HG03196 (cell line): Measurements from ENCODE around the gene TWIST2.

Experiments used
- ATAC-seq: cut with Tn5 transposase; IDR thresholded peaks from one replicate; pipeline ENCODE4 v1.9.1; 2021; ENCODE audit not compliant: unreplicated experiment

The TWIST2 gene

GRCh38 chr2:238903141-238903540, 55.3 kb downstream of the TWIST2 start:
- no peak for ATAC-seq

- no peak for ATAC-seq
Observed at GRCh38 chr2:238904177-238904576, 56.3 kb downstream of the TWIST2 start.

GRCh38 chr2:238904716-238905115, 56.8 kb downstream of the TWIST2 start:
- ATAC-seq = no peak

GRCh38 chr2:238905224-238905623, 57.3 kb downstream of the TWIST2 start:
- no peak for ATAC-seq

- no peak for ATAC-seq
Observed at GRCh38 chr2:238905644-238906043, 57.8 kb downstream of the TWIST2 start.

- no peak for ATAC-seq
Observed at GRCh38 chr2:238906254-238906935, 58.5 kb downstream of the TWIST2 start.

- no peak for ATAC-seq
Observed at GRCh38 chr2:238906936-238907716, 59.2 kb downstream of the TWIST2 start.

- ATAC-seq = no peak
Observed at GRCh38 chr2:238907717-238908173, 59.9 kb downstream of the TWIST2 start.

- ATAC-seq = no peak
Observed at GRCh38 chr2:238908960-238909951, 61.4 kb downstream of the TWIST2 start.

- ATAC-seq = no peak
Observed at GRCh38 chr2:238910751-238911351, 63.0 kb downstream of the TWIST2 start.

GRCh38 chr2:238911376-238912227, 63.7 kb downstream of the TWIST2 start:
- no peak for ATAC-seq

- ATAC-seq = no peak
Observed at GRCh38 chr2:238912228-238912915, 64.5 kb downstream of the TWIST2 start.

- ATAC-seq = no peak
Observed at GRCh38 chr2:238912916-238913875, 65.3 kb downstream of the TWIST2 start.

GRCh38 chr2:238913931-238914647, 66.2 kb downstream of the TWIST2 start:
- no peak for ATAC-seq

- ATAC-seq = no peak
Observed at GRCh38 chr2:238914648-238915015, 66.7 kb downstream of the TWIST2 start.

GRCh38 chr2:238915196-238915595, 67.3 kb downstream of the TWIST2 start:
- no peak for ATAC-seq

GRCh38 chr2:238915596-238915995, 67.7 kb downstream of the TWIST2 start:
- ATAC-seq = no peak
